HG03066 (cell line): ENCODE measurements around the gene LRP11.
"Not testable (repeated sequence)": the region's sequence is repeated elsewhere in the genome, so short reads cannot be mapped to it uniquely, and the experiment has no call there.

Source experiments
- ATAC-seq: cut with Tn5 transposase; IDR thresholded peaks from one replicate; pipeline ENCODE4 v1.9.1; 2021; ENCODE audit warnings: low read depth; ENCODE audit not compliant: unreplicated experiment

The LRP11 gene

DNA sequence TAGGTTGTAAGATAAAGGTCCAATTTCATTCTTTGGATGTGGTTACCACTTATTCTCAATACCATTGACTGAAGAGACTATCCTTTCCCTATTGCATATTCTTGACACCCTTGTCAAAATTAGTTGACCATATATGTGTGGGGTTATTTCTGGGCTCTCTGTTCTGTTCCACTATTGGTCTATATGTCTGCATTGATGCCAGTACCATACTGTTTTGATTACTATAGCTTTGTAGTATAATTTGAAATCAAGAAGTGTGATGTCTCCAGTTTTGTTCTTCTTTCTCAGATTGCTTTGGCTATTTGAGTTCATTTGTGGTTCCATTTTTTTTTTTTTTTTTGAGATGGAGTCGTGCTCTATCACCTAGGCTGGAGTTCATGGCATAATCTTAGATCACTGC, 8.1 kb upstream of the LRP11 start:
- no peak for ATAC-seq

DNA sequence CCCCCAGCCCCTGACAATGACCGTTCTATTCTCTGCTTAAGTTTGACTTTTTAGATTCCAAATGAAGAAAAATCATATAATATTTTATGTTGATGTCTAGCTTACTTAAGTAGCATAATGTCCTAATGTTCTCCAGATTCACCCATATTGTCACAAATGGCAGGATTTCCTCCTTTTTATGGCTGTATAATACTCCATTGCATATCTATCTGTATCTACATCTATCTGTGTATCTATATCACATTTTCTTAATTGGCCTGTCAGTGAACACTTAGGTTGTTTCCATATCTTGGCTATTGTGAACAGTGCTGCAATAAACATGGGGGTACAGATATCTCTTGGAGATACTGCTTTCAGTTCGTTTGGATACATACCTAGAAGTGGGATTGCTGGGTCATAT, 7.0 kb upstream of the LRP11 start:
- ATAC-seq = no peak

DNA sequence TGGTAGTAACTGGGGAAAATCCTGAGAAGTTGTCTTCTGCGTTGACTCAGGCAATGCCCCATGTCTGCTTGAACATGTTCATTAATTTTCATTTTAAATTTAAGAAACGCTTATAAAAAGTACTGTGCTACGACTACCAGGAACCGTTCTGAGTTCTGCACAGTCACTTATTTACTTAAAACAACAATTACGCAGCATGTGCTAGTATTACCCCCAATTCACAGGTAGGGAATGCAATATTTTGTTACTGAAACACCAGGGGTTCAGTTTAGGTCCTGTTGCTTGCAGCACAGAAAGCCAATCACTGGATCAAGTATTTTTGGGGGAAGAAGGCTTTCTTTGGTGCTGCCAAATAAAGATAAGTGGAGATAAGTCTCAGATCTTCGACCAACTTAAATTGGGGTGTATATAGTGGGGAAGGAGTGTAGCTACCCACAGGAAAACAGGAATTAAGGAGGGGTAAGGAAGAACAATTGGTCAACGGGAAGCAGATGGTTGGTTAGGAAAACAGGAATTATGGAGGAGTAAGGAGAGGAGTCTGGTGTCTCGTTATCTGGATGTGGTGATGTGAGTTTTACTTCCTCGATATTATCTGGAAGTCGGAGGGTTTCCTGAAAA, 5.2 kb upstream of the LRP11 start:
- ATAC-seq = no peak

DNA sequence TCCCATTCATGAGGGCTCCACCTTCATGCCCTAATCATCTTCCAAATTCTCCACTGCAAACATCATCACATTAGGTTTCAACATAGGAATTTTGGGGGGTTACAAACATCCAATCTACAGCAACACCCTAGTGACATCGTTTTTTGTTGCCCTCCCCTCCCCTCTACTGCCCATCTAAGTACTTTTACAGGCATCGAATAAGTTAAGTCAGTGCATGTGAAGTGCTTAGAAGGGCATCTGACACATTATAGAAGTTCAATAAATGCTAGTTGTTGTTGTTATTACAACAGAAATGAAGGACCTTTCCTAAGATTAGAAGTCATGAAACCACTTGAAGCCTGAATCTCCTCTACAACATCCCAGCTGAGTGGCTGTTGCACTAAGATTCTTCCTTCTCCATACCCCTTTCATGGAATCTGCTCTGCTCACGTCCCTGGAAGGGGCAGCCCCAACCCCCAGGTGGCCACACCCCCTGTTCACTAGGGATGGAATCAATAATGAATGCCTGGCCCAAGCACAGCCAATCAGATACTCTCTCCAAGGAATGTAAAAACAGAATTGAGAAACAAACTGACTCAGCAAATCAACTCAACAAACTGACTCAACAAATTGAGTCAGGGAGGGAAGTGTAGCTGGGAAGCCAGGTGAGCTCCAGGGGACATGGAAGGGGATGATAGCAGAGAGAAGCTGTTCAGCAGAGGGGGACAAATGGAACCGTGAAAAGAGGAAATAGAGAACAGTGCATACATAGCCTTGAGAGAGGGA, 3.9 kb upstream of the LRP11 start:
- no peak for ATAC-seq

DNA sequence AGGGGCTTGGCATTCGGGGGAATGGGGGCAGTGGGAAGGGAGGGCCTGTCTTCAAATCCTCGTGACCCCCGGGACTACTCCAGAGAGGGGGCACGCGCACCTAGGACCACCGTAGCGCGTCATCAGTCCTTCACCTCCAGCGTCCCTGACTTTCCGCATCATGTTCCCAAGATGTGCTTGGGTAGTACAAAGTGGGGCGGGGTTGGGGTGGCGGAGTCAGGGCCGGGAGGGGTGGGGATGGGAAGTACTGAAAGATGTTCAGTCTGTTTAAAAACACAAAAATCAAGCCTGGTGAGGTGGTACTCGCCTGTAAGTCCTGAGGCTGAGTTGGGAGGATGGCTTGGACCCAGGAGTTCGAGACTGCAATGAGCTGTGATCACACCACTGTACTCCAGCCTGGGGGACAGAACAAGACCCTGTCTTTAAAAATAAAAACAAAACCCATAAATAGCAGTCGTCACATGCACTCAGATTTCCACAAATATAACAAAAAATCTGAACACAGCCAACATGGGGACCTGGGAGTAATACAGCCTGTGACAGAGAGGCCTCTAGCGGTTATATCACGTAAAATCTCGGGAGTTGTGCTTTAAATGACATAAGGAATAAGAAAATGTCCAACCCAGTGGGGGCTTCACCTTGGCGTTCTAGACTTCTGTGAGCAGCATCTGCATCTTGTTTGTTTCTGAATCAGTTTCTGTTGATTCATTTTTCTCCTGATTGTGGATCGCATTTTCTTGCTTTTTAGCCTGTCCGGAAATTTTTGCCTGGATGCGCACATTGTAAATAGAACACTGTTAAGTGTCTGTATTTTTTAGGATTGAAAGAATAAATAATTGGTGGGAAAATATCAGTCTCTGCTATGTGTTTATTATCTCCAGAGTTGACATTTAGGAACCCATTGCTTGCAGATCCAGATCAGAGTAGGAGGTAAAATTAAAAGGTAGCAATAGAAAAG, 698 bp upstream of the LRP11 start:
- ATAC-seq = no peak

DNA sequence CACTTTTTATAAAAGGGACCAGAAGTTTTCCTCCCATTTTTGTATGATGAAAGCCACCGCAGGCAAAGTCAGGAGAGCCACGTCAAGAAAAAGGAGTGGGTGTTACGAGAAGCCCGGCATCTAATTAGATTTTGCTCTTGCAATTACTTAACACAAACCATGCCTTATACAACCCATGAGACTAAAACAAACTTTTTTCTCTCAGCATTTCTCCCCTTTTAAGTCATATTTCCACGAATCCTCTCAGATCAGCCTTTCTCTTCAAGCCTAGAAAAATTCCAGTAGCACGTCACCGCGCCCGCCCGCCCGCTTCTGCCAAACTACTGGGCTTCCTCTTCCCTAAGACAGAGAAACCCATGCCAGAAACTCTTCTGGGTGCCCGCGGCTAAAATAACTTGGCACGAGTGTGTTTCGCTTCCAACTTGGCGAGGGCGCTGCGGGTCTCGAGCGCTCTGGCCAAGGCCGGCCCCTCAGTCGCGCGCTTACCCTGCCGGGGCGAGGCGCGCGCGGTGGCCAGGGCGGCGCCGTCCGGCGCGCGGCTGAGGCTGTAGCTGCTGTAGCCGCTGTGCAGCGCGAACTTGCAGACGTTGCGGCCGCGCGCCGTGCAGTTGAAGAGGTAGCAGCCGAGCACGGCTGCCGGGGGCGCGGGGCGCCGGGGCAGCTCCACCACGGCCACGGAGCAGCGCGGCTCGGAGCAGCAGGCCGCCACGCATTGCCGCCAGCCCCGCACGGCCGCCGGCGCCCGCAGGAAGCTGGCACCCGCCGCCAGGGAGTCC, 1.0 kb downstream of the LRP11 start:
- ATAC-seq = peak; percentile 21

DNA sequence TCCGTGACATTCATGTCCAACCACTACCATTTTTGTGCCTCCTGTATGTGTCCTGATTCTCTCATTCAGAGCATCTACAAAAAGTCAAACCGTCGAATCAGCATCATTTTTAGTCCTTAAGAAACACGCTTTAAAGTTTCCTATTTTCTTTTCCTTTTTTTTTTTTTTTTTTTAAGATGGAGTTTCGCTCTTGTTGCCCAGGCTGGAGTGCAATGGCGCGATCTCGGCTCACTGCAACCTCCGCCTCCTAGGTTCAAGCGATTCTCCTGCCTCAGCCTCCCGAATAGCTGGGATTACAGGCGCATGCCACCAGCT, 1.8 kb downstream of the LRP11 start:
- ATAC-seq = not testable (repeated sequence)

DNA sequence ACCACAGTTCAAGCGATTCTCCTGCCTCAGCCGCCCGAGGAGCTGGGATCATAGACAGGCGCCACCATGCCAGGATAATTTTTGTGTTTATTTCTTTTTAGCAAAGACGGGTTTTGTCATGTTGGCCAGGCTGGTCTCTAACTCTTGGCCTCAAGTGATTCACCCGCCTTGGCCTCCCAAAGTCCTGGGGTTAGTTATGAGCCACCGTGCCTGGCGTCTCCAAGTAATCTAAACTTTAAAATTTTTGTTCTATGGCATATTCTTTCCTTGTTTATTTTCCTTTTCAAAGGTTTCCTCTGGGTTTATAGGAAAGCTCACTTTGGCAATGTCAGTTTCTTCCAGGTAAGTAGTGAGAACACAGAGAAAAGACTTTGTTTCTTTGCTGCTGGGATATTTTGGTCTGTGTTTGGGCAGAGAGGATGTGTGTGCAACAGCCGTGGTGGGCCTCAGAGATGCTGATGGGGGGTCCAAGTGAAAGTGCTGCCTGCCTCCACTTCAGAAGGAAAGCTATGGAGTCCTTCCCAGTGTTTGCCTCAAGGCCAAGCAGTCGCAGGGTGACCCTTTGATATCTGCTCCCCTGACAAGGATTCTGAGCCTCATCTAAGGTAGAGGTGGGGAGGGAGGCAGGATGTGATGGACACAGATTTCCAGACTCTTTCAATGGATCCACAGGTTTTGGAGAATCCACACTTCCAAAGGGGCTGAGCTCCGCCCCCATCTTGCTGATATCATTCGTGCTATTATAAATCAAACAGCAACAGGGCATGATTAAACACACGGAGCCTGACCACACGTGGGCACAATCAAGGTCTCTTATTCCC, 2.3 kb downstream of the LRP11 start:
- no peak for ATAC-seq

DNA sequence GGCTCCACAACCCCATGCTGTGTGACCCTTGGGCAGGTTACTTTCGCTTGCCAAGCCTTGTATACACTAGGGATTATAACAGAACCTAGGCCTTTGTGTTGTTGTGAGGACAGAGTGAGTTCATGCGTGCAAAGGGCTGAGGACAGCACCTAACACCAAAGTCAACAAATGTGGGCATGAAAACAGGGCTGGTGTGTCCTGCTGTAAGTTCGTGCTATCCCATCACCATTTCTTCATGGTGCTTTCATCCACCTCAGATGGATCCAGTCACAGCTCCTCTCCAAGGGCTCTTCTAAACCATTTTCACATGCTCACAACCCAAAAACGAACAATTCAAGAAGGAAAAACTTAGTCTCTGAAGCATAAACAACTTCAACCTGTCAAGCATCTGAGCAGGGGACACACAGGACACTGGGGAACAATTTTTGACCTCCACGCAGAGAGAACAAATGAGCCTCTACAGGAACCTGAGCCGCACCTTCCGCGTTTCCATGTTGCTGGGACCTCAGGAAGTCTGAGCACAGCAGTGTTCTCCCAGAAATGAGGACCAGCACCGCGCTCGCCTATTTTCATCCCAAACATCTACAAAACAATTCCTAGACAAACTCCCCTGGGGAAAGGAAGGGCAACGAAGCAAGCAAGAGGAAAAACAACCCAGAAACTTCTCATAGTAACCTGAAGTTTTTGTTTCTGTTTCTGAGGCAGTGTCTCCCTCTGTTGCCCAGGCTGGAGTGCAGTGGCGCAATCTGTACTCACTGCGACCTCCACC, 3.1 kb downstream of the LRP11 start:
- ATAC-seq = no peak

DNA sequence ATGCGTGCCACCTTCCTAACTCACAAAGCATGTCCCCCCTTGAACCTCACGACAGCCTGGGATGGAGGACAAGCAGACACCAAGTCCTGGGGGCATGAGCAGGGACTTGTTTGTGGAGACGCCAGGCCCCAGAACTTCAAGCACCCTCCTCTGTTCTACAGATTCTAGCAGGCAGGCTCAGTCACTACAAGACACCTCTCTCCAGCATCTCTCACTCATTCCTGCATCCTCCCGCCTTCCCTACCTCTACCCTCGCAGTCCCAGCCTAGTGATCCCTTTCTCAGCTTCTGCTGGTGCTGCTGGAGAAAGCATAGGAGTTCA, 3.7 kb downstream of the LRP11 start:
- ATAC-seq = no peak

DNA sequence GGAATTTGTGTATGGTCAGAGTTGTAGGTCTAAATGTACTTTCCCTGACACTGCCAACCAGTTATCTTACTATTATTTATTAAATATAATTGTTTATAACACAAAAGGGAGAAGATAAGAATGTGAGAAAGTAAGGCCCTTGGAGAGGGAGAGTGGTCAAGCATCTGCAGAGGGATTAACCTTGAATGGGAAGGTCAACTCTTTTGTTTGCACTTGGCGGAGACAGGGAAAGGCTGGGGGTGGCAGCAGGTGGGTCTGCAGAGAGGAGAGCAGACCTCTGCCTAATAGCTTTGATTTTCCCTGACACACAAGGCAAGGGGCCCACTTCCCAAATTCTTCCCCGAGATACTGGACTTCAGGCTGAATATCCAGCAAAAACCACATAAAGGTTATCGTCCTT, 4.2 kb downstream of the LRP11 start:
- no peak for ATAC-seq

DNA sequence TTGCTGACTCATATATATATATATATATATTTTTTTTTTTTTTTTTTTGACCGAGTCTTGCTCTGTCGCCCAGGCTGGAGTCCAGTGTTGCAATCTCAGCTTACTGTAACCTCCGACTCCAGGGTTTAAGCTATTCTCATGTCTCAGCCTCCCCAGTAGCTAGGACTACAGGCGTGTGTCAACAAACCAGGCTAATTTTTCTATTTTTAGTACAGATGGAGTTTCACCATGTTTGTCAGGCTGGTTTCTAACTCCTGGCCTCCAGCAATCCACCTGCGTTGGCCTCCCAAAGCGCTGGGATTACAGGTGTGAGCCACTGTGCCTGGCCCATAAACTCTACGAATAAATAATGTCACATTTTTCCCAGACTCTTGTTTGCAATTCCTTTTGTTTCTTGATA, 4.8 kb downstream of the LRP11 start:
- ATAC-seq = no peak

DNA sequence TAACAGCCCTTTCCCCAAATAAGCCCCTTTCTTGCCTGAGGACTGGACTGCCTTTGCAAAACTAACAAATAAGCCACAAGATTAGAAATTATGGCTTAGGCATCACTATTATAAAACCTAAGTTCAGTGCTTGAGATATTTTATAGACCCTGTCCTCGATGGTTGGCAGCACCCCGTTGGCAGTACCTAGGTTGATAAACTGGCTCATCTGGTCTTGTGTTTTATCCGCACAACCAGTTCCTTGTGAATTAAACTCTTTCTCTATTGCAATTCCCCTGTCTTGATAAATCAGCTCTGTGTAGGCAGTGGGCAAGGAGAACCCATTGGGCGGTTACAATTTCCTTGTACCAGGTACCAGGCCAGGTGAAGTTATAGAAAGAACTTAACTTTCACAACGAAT, 6.6 kb downstream of the LRP11 start:
- ATAC-seq = no peak

DNA sequence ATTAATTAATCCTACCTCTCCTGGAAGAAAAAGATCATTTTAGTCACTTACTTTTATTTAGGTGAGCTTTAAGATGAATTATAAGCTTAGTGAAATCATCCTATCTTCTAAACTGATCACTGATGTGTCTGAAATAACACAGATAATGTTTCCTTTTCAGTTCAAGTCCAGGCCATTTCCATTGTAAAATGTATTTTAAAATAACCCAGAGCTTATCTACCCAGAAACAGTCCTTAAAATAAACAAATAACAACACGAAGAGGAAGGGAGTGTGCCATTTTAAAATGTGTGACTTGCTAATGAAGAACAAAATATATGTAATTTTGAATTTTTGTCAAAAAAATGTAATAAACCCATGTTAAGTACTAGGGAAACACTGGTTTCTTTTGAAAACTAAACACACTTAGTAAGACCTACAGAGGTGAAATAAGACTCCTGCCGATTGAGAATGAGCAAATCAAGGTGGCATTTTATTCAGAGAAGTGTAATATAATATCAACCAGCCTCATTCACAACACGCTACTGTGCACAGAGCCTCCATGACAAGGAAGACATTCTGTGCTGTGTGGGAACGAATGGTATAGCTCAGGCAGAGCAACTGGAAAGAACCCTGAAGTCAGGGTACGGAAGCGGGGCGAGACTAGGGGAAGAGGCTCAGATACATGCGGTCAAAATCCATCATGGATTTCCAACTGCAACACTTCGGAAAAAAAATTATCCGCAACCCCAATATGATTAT, 7.7 kb downstream of the LRP11 start:
- ATAC-seq = no peak

DNA sequence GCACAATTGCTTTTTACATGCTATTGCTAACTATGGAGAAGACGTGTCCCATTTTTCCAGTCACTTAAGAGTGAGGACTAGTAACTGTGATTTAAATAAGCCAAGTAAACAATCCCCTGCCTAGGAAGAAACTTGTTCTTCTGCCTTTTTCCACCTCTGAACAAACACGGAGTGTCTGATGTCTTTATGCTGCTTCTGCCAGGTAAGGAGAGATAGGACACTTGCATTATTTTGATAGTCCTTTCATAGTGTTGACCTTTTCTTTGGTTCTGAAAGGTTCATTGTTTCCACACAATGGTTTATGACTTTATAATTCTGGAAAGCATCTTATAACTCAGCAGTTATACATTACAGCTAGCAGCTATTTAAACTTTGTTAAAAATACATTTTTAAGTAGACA, 8.4 kb downstream of the LRP11 start:
- no peak for ATAC-seq

DNA sequence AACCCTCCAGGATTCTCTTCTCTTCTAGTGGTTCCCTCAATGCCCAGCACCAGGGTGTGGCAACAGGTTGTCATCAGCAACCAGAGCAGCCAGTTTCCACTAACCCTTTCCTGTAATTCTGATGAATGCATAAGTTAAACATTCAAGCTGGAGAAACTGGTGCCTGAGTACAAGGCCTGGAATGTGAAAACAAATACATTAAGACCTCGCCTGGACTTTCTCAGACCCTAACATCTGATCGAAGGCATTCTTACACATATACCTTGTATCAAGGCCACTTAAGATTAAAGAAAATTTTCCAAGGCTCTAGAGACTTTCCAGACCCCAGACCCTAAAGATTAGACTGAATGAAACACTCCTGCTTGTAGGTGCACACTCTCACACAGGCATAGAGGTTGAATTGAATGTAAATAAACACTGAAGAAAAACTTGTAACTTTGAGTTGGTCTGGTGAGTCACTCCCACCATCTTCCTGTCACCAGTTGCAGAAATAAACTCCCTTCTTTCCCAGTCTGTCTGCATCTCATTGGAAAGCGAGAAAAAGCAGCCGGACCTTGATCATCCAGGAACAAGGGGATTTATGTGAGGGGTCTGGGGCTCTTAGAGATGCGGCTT, 9.0 kb downstream of the LRP11 start:
- ATAC-seq = no peak

DNA sequence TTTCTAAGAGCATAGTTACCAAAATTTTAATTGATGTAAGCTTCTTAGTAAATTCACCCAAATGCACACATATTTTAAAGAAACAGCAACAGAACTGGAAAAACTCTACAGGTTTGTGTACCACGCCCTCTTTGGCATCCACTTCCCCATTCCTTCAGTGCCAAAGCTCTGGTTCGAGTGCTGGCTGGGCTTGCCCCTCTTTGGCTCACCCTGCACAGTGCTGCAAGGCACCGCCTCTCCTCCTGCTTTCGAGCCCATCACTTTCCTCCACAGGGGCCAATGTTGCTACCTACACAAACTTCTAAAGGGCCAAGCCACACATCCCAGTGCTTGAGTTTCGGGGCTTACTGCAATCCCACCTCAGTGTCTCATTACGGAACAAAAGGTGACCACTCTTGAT, 9.6 kb downstream of the LRP11 start:
- no peak for ATAC-seq

DNA sequence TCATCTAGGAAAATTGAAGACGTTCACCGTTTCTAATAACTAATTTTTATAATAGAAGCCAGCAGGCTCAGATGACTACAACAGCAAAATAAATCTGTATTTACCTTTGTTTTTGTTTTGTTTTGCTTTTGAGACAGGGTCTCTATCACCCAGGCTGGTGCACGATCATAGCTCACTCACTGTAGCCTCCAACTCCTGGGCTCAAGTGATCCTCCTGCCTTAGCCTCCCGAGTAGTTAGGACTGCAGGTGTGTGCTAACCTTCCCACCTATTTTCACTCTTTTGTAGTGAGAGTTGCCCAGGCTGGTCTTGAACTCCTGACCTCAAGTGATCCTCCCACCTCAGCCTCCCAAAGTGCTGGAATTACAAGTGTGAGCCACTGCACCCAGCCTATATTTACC, 10.1 kb downstream of the LRP11 start:
- not testable (repeated sequence) for ATAC-seq
